GF-D8 (cell line): ENCODE measurements around the gene AMH.

Source experiments
- DNase-seq: peaks from one replicate; lab custom pipeline; 2025; lab: John Stamatoyannopoulos, UW

AMH gene

GRCh38 chr19:2287585-2288337 is 38.6 kb downstream of the AMH start:
- no peak for DNase-seq

GRCh38 chr19:2288338-2288817 is 39.3 kb downstream of the AMH start:
- DNase-seq, result no peak

GRCh38 chr19:2288818-2289713 is 39.9 kb downstream of the AMH start:
- peak; percentile 14 for DNase-seq

GRCh38 chr19:2289714-2290435 is 40.8 kb downstream of the AMH start:
- DNase-seq, result peak; percentile 88

- DNase-seq, result no peak
Measured at GRCh38 chr19:2290441-2291184, 41.5 kb downstream of the AMH start.

GRCh38 chr19:2291185-2291751 is 42.1 kb downstream of the AMH start:
- DNase-seq, result no peak

- no peak for DNase-seq
Measured at GRCh38 chr19:2294687-2295335, 45.7 kb downstream of the AMH start.

GRCh38 chr19:2296141-2296540 is 47.0 kb downstream of the AMH start:
- no peak for DNase-seq

- no peak for DNase-seq
Measured at GRCh38 chr19:2300533-2300932, 51.4 kb downstream of the AMH start.
